ENCODE data around the gene COQ5.

DNA sequence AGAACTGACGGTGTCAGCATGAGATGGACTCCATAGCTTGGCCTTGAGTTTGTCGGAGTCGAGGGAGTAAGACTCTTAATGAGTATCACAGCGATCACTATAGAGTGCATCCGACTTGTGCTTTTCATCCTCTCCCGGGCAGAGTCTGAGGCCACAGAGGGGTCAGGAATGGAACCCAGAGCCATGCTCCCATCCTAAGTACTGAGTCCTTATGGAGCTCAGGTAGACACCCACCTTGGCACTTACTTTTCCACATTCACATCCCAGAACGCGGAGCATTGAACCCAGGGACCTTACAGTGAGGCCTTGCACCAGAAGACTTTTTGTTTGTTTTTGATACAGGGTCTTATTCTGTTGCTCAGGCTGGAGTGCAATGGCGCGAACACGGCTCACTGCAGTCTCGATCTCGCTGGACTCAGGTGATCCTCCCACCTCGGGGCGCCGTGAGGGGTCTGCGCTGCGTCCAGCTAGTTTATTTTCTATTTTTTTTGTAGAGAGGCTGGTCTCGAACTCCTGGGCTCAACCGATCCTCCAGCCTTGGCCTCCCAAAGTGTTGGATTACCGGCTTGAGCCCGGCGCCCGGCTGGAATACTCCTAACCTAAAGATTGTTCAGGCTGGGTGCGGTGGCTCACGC, 58.7 kb downstream of the COQ5 start:
- TF ChIP-seq, protein P1, sequence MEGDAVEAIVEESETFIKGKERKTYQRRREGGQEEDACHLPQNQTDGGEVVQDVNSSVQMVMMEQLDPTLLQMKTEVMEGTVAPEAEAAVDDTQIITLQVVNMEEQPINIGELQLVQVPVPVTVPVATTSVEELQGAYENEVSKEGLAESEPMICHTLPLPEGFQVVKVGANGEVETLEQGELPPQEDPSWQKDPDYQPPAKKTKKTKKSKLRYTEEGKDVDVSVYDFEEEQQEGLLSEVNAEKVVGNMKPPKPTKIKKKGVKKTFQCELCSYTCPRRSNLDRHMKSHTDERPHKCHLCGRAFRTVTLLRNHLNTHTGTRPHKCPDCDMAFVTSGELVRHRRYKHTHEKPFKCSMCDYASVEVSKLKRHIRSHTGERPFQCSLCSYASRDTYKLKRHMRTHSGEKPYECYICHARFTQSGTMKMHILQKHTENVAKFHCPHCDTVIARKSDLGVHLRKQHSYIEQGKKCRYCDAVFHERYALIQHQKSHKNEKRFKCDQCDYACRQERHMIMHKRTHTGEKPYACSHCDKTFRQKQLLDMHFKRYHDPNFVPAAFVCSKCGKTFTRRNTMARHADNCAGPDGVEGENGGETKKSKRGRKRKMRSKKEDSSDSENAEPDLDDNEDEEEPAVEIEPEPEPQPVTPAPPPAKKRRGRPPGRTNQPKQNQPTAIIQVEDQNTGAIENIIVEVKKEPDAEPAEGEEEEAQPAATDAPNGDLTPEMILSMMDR (IDR thresholded peaks at IDR 0.05) = no peak
- TF ChIP-seq POLR2A (IDR thresholded peaks at IDR 0.05) = no peak
